AG04450 (cell line): ENCODE measurements around the gene LRRK1. TPM values are rescaled to one million over a fixed set of nuclear protein-coding genes. Genes with fewer than 3 reads are reported as not detected.

Experiments used
- CTCF ChIA-PET: fragments of 300-600, 350-600 bp; formaldehyde crosslinking; extraction: SDS; loops from one replicate; lab custom pipeline; 2022; ENCODE audit warnings: antibody characterized with exemption, inconsistent platforms; lab: Charles Lee
- POLR2A ChIA-PET: fragments of 350-600 bp; formaldehyde crosslinking; extraction: SDS; loops from one replicate; lab custom pipeline; 2021; ENCODE audit warnings: antibody characterized with exemption, inconsistent platforms; lab: Yijun Ruan, JAX
- DNase-seq: peaks from one replicate; pipeline ENCODE4 v3.0.0-alpha.2; 2011; ENCODE audit warnings: low read depth, low spot score
- H3K27ac ChIP-seq: one replicate; pipeline ENCODE4 v1.5.1; 2012; ENCODE audit warnings: low read depth, low read length, control low read depth
- H3K27me3 ChIP-seq: one replicate; pipeline ENCODE4 v1.6.0; 2012; ENCODE audit warnings: low read length; ENCODE audit not compliant: control insufficient read depth, insufficient read depth
- H3K4me3 ChIP-seq: 2 replicates; pipeline ENCODE4 v1.5.1; 2011; ENCODE audit warnings: mild to moderate bottlenecking, low read depth, low read length, control low read depth
- H3K9me3 ChIP-seq: 2 replicates; pipeline ENCODE4 v1.5.1; 2012; ENCODE audit warnings: low read length; ENCODE audit not compliant: control insufficient read depth, insufficient read depth
- CTCF ChIP-seq: IDR thresholded peaks from 2 replicates; pipeline ENCODE4 v1.5.1; 2011; ENCODE audit warnings: low read depth, low read length, control low read depth, inconsistent platforms
- polyA plus RNA-seq: library from polyadenylated mRNA; depleted of rRNA; stranded (reverse); fragments of >200 nt; gene quantifications from 2 replicates; pipeline ENCODE4 v1.2.3, GENCODE V29; 2011

The LRRK1 gene
- polyA plus RNA-seq, 1 experiment, result 5.6 TPM

GRCh38 chr15:101063212-101063611 lies 144.1 kb downstream of the LRRK1 start:
- TF ChIP-seq CTCF, result no peak
- Histone ChIP-seq H3K27ac (no peak overlapping the region), H3K4me3 (no peak overlapping the region), H3K9me3 (peaks cover 3% of the 10 kb centered on the region; the same call in 1 of the 2 replicates), H3K27me3 (no peaks in the 10 kb centered on the region)
- CTCF ChIA-PET, result no interaction called here
- POLR2A ChIA-PET, result no interaction called here
- no peak for DNase-seq

- Histone ChIP-seq H3K27ac (no peak overlapping the region), H3K4me3 (no peak overlapping the region), H3K27me3 (no peaks in the 10 kb centered on the region), H3K9me3 (peaks cover 3% of the 10 kb centered on the region; the same call in 1 of the 2 replicates)
- ChIA-PET CTCF (no interaction called here), POLR2A (no interaction called here)
- no peak for TF ChIP-seq CTCF
- DNase-seq, result no peak
Measured at GRCh38 chr15:101063891-101064794, 145.0 kb downstream of the LRRK1 start.

DNA sequence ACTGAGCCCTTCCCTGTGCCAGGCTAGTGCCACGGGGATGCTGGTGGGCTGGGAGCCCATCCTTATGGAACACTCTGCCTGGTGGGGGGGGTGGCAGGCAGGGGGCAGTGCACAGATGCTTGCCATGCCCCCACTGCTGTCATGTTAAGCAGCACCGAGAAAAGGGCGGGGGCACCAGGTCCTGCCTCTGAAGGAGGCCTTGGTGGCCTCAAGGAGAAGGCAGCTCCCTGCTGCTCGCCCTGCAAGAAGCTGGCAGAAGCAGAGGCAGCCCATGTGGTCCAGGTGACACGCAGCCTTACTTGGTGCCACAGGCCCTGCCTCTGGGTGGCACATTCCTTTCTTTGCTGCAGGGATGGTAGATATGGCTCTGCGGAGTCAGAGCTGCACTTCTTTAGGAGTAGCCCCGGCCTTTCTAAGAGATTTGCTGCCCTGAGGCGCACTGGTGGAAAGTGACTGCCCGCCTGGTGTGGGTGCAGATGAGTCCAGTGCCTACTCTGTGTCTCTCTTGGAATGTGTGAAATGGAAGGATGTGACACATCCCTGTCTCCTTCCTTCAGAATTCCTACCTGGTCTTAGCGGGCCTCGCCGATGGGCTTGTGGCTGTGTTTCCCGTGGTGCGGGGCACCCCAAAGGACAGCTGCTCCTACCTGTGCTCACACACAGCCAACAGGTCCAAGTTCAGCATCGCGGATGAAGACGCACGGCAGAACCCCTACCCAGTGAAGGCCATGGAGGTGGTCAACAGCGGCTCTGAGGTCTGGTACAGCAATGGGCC lies 145.8 kb downstream of the LRRK1 start:
- ChIA-PET POLR2A (no interaction called here), CTCF (interaction anchor here (2.5 kb wide), 1 partner anchor 57 kb away, joined by 5 read pairs; no protein-coding TSS in a partner anchor)
- H3K27ac ChIP-seq, result no peak overlapping the region
- no peak overlapping the region for H3K4me3 ChIP-seq
- no peaks in the 10 kb centered on the region for H3K27me3 ChIP-seq
- H3K9me3 ChIP-seq, result no peaks in the 10 kb centered on the region; the same call in 1 of the 2 replicates
- no peak for DNase-seq
- TF ChIP-seq CTCF, result no peak

DNA sequence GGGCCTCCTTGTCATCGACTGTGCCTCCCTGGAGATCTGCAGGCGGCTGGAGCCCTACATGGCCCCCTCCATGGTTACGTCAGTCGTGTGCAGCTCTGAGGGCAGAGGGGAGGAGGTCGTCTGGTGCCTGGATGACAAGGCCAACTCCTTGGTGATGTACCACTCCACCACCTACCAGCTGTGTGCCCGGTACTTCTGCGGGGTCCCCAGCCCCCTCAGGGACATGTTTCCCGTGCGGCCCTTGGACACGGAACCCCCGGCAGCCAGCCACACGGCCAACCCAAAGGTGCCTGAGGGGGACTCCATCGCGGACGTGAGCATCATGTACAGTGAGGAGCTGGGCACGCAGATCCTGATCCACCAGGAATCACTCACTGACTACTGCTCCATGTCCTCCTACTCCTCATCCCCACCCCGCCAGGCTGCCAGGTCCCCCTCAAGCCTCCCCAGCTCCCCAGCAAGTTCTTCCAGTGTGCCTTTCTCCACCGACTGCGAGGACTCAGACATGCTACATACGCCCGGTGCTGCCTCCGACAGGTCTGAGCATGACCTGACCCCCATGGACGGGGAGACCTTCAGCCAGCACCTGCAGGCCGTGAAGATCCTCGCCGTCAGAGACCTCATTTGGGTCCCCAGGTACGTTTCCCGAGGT lies 146.5 kb downstream of the LRRK1 start:
- no peak overlapping the region for H3K4me3 ChIP-seq
- TF ChIP-seq CTCF, result no peak
- CTCF ChIA-PET, result interaction anchor here (2.5 kb wide), 1 partner anchor 57 kb away, joined by 5 read pairs; no protein-coding TSS in a partner anchor
- no peaks in the 10 kb centered on the region; the same call in 1 of the 2 replicates for H3K9me3 ChIP-seq
- no peaks in the 10 kb centered on the region for H3K27me3 ChIP-seq
- no peak for DNase-seq
- no peak overlapping the region for H3K27ac ChIP-seq
- POLR2A ChIA-PET, result no interaction called here
